Islet of Langerhans (tissue), 1 donor: ENCODE results near the gene RNF223.
"Not testable (repeated sequence)": the region's sequence is repeated elsewhere in the genome, so short reads cannot be mapped to it uniquely, and the experiment has no call there.

Source experiments
- FAIRE-seq: peaks from one replicate; lab custom pipeline; 2011; peaks lifted over from hg19 to GRCh38; lab: Jason Lieb, UNC

RNF223 gene

DNA sequence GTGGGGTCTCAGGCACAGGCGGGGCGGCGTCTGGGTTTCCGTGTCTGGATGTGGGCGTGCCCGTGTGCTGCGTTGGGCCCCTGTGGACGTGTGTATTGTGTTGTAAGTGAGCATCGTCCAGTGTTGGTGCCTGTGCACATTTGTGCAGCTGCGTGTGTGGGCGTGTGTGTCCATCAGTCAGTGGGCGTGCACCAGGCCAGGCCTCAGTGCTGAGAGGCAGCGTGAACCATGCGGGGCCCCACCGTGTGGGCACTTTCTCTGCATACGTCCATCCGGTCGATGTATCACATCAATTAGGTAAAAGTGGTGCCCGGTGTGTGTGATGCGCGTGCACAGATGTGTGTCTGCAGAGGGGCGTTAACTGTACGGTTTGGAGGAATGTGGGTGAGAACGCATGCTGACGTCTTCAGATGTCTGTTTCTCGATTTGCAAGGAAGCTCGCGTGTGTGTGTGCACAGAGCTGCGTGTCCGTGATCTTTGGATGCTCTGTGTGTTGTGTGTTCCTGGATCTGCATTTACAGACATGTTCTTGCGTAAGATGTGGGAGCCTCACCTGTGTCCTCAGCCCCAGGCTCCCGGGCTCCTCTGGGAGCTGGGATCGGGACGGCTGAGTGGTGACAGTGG, 29.5 kb downstream of the RNF223 start:
- FAIRE-seq: no peak

DNA sequence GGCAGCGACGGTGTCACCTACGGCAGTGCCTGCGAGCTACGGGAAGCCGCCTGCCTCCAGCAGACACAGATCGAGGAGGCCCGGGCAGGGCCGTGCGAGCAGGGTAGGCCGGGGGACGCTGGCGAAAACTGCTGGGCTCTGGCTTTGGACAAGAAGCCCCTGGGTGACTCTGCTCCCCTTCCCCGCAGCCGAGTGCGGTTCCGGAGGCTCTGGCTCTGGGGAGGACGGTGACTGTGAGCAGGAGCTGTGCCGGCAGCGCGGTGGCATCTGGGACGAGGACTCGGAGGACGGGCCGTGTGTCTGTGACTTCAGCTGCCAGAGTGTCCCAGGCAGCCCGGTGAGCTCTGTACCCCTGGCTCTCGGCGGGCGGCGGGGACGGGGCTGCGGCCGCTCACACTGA, 30.2 kb downstream of the RNF223 start:
- FAIRE-seq: no peak

DNA sequence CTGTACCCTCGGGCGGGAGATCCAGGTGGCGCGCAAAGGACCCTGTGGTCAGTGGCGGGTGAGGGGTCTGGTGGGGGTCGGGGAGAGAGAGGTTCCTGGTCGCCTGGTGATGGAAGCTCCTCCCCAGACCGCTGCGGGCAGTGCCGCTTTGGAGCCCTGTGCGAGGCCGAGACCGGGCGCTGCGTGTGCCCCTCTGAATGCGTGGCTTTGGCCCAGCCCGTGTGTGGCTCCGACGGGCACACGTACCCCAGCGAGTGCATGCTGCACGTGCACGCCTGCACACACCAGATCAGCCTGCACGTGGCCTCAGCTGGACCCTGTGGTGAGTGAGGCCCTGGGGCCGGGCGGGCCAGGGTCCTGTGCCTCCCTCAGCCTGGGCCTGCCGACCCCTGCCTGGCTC, 30.7 kb downstream of the RNF223 start:
- FAIRE-seq: no peak

DNA sequence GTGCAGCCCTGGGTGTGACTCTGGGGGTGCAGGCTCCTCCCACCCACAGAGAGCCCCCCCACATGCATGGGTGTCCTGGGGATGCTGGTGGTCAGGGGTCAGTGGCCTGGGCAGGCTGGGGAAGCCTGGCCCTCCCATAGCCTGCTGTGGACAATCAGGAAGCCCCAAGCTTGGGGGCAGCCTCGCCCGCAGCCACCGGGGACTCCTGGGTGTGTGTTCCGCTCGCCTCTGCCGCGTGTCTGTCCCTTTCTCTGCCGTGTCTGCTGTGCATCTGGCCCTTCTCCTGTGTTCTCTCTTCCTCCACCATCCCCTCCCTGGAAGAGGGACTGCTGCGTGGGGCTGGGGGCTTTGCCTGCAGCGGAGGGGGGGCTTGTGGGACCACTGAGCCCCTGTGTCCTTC, 31.3 kb downstream of the RNF223 start:
- no peak for FAIRE-seq

DNA sequence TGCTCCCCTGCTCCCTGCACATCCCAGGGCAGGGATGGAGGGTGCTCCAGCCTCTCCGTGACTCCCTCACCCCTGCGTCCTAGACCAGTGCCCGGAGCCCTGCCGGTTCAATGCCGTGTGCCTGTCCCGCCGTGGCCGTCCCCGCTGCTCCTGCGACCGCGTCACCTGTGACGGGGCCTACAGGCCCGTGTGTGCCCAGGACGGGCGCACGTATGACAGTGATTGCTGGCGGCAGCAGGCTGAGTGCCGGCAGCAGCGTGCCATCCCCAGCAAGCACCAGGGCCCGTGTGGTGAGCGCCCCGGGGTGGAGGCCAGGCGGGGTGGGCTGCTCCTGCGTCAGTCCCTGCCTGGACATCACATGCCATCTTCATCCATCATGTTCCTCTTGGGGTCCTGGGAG, 32.2 kb downstream of the RNF223 start:
- no peak for FAIRE-seq

DNA sequence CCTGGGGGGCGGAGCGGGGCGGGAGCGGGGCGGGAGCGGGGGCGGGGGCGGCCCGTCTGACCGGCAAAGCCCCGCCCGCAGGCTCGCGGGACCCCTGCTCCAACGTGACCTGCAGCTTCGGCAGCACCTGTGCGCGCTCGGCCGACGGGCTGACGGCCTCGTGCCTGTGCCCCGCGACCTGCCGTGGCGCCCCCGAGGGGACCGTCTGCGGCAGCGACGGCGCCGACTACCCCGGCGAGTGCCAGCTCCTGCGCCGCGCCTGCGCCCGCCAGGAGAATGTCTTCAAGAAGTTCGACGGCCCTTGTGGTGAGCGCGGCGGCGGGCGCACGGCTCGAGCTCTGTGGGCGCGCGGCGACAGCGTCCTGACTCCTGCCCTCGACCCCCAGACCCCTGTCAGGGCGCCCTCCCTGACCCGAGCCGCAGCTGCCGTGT, 33.0 kb downstream of the RNF223 start:
- FAIRE-seq: no peak

DNA sequence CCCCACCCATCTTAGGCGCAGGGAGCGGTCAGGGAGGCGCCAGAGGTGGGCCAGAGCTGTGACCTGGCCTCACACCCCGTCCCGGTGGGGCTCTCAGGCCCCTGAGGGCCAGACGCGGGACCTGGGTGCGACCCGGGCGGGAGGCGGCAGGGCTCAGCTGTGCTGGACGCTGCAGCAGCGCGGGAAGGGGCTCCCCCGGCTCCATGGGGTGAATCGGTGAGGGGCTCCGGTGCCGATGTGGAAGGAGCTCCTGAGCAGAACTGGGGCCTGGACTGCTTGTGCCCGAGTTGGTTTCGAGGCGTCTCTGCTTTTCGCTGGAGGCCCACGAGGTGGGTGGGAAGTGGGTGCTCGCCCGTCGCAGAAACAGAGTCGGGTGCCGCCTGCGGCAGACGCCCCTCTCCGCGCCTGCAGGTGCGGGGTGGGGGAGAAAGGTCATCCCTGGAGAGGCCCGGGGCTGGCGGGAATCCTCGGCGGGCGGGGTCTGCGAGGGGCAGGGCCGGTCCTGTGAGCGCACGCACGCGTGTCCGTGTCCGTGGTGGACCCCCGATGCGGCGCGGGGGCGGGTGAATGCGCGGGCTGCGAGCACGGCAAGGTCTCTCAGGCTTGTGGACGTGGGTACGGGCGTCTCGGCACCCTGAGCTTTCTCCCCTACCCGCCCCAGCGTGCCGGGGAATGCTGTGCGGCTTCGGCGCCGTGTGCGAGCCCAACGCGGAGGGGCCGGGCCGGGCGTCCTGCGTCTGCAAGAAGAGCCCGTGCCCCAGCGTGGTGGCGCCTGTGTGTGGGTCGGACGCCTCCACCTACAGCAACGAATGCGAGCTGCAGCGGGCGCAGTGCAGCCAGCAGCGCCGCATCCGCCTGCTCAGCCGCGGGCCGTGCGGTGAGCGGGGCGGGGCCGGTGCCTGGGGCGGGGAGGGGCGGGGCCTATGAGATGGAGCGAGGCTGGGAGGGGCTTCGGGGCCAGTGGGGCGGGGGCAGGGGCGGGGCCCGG, 33.8 kb downstream of the RNF223 start:
- FAIRE-seq: no peak

DNA sequence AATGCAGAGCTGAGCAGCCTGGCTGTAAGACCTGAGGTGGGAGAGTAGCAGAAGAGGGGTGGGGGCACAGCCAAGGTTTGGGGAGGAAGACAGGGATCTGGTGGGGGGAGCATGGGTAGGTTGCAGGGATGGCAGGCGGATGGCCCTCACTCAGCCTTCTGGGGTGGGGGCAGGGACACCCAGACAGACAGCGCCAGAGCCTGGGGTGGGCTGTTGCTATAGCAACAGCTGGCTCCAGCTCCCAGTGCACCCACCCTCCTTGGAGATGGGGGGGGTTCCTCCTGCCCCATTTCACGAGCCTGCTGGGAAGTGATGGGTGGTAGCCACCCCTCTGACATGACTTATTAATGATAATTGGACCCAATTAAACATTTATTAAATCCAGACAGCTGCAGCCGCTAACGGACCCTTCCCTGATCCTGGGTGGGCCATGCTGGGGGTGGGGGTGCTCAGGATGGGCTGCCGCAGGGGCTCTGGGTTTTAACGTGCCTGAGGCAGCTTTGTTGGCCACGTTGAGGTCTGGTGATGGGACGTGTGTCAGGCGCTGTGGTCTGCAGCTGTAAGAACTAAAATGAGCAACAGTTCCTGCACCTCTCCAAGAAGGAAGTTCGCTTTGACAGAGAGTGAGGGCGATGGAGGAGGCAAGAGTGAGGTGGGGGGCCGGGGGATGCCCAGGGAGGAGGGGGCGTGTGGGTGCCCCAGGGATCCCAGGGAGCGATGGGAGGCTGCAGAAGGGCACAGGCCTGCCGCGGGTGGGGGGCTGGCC, 34.8 kb downstream of the RNF223 start:
- FAIRE-seq: no peak

DNA sequence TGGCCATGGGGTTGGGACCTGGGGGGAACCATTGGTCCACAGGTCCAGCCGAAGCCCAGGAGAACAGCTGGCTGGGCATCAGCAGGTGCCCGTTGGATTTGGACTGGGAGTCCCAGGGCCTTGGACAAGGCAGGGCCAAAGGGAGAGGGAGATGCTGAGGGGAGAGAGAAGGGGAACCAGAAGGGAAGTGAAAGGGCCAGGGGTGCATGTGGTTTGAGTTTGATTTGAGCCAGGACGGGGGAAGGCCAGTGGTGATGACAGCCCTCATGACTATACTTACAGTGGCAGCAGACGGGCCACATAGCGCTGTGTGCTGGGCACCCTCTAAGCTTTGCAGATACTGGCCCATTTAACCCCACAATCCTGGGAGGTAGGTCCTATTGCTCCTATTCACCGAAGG, 35.4 kb downstream of the RNF223 start:
- no peak for FAIRE-seq

DNA sequence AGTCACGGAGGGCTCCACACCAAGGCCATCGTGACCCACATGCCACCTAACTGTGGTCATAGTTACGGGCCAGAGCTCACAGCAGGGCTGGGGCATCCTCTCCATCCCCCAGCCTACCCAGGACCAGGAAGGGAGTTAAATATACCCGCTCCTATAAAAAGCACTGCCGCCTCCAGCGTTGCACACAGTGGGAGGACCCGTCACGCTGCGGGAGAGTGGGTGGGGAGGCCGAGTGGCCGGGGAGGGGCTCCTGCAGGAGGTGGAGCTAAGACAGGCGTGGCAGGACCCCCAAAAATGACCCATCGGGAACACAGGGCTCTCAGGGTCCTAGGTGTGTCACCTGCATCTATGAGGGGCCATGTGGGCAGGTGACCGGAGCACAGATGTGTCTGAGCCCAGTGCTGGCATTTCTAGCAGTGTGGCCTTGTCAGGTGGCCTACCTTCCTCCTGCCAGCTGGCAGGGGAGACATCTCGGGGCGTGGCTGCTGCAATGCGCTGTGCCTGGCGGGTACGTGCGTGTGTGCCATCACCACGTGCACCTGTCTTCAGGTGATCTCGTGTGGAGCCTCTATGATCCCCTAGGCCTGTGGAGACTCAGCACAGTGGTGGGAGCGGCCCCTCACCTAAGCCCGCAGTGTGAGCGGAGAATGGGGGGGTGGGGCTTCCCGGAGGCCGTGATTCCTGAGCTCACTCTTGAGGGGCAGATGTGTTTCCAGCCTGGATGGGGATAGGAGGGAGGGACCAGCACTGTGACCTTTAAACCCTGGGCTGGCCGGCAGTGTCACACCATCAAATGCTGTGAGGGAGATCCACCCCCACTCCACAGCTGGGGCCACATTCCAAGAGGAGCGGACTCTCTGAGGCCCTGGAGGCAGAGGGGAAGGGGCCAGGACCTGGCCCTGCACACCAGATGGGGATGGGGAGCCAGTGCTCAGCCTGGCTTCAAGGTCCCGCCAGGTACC, 36.5 kb downstream of the RNF223 start:
- no peak for FAIRE-seq

DNA sequence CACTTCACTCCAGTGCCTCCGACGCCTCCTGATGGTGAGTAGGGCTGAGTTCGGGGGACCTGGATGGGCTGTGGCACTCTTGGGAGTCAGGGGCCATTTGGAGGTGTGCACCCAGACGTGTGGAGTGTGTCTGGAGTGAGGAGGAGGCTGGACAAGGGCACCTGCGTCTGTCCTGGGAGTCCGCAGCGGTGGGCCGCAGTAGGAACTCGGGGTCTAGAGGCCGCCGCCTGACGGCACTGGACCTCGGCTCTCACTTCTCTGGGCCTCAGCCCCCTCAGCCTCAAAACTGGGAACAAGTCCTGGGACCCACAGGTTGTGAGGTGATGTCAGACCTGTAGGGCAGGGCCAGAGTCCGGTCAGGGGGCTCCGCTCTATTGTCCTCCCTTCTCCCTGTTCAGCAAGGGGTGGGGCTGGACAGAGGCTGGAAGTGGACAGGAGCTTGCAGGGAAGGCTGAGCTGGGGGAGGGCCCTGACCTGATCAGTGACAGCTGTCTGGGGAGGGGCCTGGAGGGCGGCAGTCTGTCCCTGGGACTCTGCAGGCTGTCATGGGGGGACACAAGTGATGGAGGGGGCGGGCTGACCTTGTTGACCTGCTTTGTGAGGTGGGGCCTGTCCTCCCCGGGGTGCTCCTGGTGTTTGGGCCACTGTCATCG, 38.7 kb downstream of the RNF223 start:
- no peak for FAIRE-seq

DNA sequence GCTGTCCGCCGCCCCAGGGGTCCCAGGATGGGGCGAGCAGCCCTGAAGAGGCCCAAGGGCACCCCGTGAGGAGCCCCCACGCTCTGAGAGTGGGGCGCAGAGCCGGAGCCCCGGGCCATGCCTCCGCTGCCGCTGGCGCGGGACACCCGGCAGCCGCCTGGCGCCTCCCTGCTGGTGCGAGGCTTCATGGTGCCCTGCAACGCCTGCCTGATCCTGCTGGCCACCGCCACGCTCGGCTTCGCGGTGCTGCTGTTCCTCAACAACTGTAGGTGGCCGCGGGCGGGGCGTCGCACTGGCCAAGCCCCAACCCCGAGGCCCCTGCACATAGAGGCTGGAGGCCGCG, 39.7 kb downstream of the RNF223 start:
- no peak for FAIRE-seq

DNA sequence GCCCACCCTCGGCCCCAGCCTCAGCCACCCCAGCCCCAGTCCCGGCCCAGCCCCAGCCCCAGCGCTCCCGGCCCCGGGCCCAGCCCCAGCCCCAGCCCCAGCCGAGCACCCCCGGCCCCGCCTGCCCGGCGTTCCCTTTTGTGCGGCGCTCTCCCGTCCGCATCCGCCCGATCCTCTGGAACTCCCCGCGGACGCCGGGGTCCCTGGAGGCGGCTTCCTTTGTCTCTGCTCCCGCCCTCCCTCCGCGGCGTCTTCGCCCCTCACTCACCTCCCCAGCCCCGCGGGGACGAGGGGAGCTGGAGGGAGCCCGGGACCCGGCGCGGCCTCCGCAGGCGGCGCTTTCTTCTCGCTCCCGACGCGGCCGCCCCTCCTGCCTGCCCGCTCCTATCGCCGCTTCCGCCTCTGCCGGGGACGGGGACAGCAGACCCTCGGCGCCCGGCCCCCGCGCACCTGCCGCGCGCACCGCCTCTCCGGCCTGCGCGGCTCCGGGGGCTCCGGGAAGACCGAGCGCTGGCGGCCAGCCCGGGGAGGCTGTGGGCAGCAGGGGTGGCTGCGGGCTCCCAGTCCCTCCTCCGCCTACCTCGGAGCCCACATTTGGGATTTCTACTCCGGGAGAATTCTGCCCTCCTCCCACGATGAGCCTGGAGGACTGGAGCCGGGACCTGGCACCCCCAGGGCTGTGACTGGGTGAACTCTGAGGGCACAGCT, 40.2 kb downstream of the RNF223 start:
- FAIRE-seq: no peak

DNA sequence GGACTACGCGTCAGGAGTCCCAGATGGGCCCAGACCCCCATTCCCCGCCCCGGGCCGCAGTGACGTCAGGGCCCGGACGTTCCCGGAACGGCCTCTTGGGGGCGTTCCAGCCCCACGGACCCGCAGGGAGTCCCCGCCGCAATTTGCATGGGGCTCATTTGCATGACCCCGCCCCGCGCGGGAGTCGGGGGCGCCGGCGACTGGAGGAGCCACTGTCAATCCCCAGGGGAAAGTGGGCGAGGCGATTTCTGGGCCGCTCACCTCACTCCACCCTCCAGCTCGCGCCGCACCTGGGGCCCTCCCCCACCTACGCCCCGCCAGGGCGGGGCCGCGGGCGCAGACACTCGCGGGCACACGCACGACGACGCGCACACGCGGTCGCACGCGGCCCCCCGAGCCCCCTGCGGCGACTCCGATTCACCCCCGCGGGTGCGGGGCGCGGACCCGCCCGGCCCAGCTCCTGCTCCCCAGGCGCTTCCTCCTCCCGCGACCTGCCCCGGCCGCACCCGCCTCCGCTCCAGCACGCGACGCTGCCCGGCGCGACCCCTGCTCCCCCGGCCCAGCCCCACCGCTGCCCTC, 41.0 kb downstream of the RNF223 start:
- no peak for FAIRE-seq

DNA sequence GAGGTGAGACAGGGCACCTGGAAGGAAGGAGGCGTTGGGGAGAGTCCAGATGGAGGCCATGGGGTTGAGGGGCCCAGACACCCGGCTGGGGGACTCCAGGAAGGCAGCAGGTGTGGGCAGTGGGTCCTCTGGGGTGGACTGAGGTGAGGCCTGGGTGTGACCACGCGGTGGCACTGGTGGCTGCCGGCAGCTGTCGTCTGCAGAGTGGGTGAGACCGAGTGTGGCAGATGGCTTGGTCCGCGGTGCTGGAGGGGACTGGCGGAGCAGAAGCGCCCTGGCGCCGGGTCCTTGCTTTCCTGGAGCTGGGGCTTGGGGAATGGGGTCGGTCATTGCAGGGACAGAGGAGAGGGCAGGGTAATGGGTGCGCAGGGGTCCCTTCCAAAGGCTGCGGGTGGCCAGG, 41.7 kb downstream of the RNF223 start:
- FAIRE-seq: no peak

DNA sequence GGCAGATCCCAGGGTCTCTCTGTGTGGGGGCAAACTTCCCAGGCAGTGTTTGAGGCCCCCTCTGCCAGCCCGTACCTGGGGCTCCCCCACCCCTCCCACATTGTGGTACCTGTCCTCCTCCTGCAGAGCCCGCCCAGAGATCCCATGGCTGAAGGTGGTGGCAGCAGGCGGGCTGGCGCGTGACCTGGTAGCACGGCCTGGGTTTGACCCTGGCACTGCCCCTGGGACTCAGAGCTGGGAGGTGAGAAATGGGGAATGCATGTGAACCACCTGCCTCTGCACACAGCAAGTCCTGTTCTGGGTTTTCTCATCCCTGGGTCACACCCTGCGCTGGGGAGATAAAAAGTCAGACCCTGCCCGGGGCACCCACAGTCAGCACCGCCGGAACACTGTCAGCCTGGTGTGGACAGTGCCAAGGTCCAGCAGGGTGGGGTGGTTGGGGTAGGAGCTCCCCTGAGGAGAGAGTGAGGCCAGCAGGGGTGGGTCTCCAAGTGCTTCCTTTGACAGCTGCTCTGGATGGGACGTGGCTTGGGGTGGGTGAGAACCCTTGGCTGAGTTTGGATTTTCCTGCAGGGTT, 42.4 kb downstream of the RNF223 start:
- no peak for FAIRE-seq

DNA sequence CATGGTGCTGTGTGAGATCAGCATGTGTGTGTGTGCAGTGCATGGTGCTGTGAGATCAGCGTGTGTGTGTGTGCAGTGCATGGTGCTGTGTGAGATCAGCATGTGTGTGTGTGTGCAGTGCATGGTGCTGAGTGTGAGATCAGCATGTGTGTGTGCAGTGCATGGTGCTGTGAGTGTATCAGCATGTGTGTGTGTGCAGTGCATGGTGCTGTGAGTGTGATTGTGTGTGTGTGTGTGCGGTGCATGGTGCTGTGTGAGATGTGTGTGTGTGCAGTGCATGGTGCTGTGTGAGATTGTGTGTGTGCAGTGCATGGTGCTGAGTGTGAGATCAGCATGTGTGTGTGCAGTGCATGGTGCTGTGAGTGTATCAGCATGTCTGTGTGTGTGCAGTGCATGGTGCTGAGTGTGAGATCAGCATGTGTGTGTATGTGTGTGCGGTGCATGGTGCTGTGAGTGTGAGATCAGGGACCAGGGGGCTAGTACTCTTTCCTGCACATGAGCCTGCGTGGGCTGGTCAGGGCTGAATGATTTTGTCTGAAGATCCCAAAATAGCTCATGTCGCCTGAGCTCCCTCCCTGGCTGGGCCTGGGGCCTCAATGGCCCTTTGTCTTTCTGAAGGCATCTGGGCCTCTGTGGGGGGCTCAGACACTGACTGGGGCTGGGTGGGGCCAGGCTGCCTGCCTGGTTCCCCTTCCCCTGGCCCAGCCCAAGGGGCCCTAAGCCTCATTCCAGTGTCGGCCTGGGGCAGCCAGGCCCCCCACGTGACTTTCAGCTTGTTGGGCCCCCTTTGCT, 43.0 kb downstream of the RNF223 start:
- FAIRE-seq: not testable (repeated sequence)

DNA sequence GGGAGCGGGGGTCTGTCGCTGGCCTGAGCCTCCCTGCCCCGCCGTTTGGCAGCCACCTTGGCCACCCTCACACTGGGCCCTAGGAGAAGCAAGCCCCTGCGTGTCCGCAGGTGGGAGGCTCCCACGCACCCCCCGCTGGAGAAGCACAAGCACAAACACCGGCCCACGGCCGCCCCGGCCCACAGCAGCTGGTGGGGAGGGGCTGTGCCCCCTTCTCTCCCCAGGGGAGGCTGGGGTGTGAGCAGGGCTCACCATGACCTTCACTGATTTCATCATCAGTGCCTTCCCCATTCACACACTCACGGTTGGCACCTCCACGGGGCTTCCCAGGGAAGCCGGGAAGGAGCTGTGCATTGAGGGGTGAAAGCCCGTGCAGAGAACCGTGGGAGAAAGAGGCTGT, 46.3 kb downstream of the RNF223 start:
- FAIRE-seq: no peak
